Dermis microvascular lymphatic vessel endothelial cell (primary cell): ENCODE data around the gene BBS1. TPM values are rescaled to one million over a fixed set of nuclear protein-coding genes. Genes with fewer than 3 reads are reported as not detected.
A peak's percentile ranks its signal among the peaks of the same experiment; 100 is the strongest.
"Not testable (repeated sequence)": the region's sequence is repeated elsewhere in the genome, so short reads cannot be mapped to it uniquely, and the experiment has no call there.

Experiments
- DNase-seq, 2 donors: peaks; one replicate each; pipeline versions ENCODE4 v3.0.0 to v3.0.0-alpha.2; 2010; ENCODE audit warnings: low read depth in 2 of 2
- total RNA-seq: library from RNA; depleted of rRNA; stranded (reverse); fragments of >200 nt; gene quantifications from 2 replicates; pipeline ENCODE4 v1.2.1, GENCODE V29; 2014

BBS1 gene
- total RNA-seq, 1 donor from 2014 or later, result 11.3 TPM

GRCh38 chr11:66570850-66571180, 60.4 kb downstream of the BBS1 start:
- no peak for DNase-seq

- DNase-seq, result peak; percentile 22 to 71
These were observed 68.7 kb downstream of the BBS1 start for GRCh38 chr11:66579017-66579606.

DNA sequence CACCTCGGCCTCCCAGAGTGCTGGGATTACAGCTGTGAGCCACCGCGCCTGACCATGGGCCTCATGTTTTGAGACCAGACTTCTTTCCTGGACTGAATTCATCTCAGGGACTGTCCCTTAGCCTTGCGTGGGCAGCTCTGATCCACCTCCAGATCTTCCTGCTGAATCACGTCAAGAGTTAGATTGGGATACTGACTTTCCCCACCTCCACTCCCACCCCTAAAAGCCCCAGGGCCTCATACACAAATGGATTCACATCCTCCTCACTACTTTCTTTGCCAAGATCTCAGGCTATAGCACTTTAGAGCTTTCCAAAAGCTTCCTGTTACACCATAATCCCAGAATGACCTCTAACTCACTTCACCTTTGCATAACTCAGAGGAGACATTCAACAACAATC, 70.4 kb downstream of the BBS1 start:
- DNase-seq, result no peak

DNA sequence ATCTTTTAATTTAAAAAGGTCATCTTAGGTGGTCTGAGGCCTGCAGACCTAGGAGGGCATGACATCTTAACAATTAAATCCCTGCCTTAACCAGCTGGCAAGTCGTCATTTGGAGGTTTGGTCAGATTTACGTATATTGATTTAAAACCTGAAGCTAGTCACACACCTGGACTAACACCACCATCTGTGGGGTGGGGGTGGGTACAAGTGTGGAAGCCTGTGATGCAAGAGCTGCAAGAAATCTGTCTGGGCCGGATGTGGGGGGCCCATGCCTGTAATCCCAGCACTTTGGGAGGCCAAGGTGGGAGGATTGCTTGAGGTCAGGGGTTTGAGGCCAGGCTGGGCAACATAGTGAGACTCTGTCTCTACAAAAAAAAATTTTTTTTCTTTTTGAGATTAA, 70.8 kb downstream of the BBS1 start:
- DNase-seq, result no peak

- not testable (repeated sequence) for DNase-seq
These were observed 72.2 kb downstream of the BBS1 start for GRCh38 chr11:66582565-66583147.

Other genes with a start within 250 kb of the BBS1 start
- gene RAB1B, start 242.0 kb upstream of the BBS1 start, total RNA-seq, result 64.3 and 98.1 TPM in 2 replicates
- 0.25 TPM in 1 of 2 replicates, not detected in the other for gene CNIH2, start 232.5 kb upstream of the BBS1 start, total RNA-seq
- gene YIF1A, start 221.5 kb upstream of the BBS1 start, total RNA-seq, result 123 and 146 TPM in 2 replicates
- under 0.01 TPM in 1 of 2 replicates, not detected in the other for gene TMEM151A, start 218.7 kb upstream of the BBS1 start, total RNA-seq
- under 0.01 and 0.13 TPM in 2 replicates for gene CD248, start 193.6 kb upstream of the BBS1 start, total RNA-seq
- 4.7 and 5.9 TPM in 2 replicates for gene RIN1, start 174.2 kb upstream of the BBS1 start, total RNA-seq
- 53.1 and 53.7 TPM in 2 replicates for gene BRMS1, start 165.5 kb upstream of the BBS1 start, total RNA-seq
- gene B4GAT1, start 163.0 kb upstream of the BBS1 start, total RNA-seq, result 18.7 and 21.0 TPM in 2 replicates
- 0.77 and 1.0 TPM in 2 replicates for gene SLC29A2, start 138.9 kb upstream of the BBS1 start, total RNA-seq
- not detected in 2 replicates for gene NPAS4, start 89.6 kb upstream of the BBS1 start, total RNA-seq
- gene MRPL11, start 71.8 kb upstream of the BBS1 start, total RNA-seq, result 29.2 and 37.5 TPM in 2 replicates
- 3.3 and 5.9 TPM in 2 replicates for gene PELI3, start 43.7 kb upstream of the BBS1 start, total RNA-seq
- gene DPP3, start 30.2 kb upstream of the BBS1 start, total RNA-seq, result 49.9 and 56.0 TPM in 2 replicates
- gene ZDHHC24, start 35.4 kb downstream of the BBS1 start, total RNA-seq, result 11.8 and 21.0 TPM in 2 replicates
- under 0.01 TPM in 2 replicates for gene ACTN3, start 36.3 kb downstream of the BBS1 start, total RNA-seq
- 13.4 and 45.5 TPM in 2 replicates for gene CTSF, start 58.0 kb downstream of the BBS1 start, total RNA-seq
- 0.13 TPM in 2 replicates for gene CCDC87, start 82.4 kb downstream of the BBS1 start, total RNA-seq
- 28.0 and 34.6 TPM in 2 replicates for gene CCS, start 82.5 kb downstream of the BBS1 start, total RNA-seq
- gene RBM14, start 106.0 kb downstream of the BBS1 start, total RNA-seq, result 19.6 and 21.5 TPM in 2 replicates
- gene RBM4, start 128.1 kb downstream of the BBS1 start, total RNA-seq, result 122 and 162 TPM in 2 replicates
- 18.4 and 23.6 TPM in 2 replicates for gene RBM4B, start 167.3 kb downstream of the BBS1 start, total RNA-seq
- gene SPTBN2, start 218.6 kb downstream of the BBS1 start, total RNA-seq, result 18.1 and 22.6 TPM in 2 replicates